HUES48 (cell line): Measurements from ENCODE around the gene UNC5CL.
"Not testable (repeated sequence)": the region's sequence is repeated elsewhere in the genome, so short reads cannot be mapped to it uniquely, and the experiment has no call there.

Experiments
- H3K27ac ChIP-seq: one replicate; pipeline ENCODE4 v1.7.0; 2013; ENCODE audit warnings: low read depth, low read length, inconsistent platforms
- H3K27me3 ChIP-seq: 2 replicates; pipeline ENCODE4 v1.6.1; 2013; ENCODE audit warnings: mild to moderate bottlenecking, low read length; ENCODE audit not compliant: control insufficient read depth, insufficient read depth
- H3K36me3 ChIP-seq: 2 replicates; pipeline ENCODE4 v1.6.1; 2013; ENCODE audit warnings: low read length; ENCODE audit not compliant: control insufficient read depth, insufficient read depth
- H3K4me1 ChIP-seq: 2 replicates; pipeline ENCODE4 v1.6.1; 2013; ENCODE audit warnings: mild to moderate bottlenecking, low read length; ENCODE audit not compliant: control insufficient read depth, insufficient read depth
- H3K4me3 ChIP-seq: 2 replicates; pipeline ENCODE4 v1.5.1; 2013; ENCODE audit warnings: mild to moderate bottlenecking, low read depth, low read length
- H3K9ac ChIP-seq: 2 replicates; pipeline ENCODE4 v1.6.1; 2013; ENCODE audit warnings: mild to moderate bottlenecking, low read depth, low read length, moderate library complexity
- H3K9me3 ChIP-seq: 2 replicates; pipeline ENCODE4 v1.6.1; 2013; ENCODE audit warnings: low read length; ENCODE audit not compliant: control insufficient read depth, insufficient read depth

Gene UNC5CL

GRCh38 chr6:41022294-41022693, 16.7 kb downstream of the UNC5CL start:
- peaks cover 8% of the 10 kb centered on the region for H3K4me1 ChIP-seq

DNA sequence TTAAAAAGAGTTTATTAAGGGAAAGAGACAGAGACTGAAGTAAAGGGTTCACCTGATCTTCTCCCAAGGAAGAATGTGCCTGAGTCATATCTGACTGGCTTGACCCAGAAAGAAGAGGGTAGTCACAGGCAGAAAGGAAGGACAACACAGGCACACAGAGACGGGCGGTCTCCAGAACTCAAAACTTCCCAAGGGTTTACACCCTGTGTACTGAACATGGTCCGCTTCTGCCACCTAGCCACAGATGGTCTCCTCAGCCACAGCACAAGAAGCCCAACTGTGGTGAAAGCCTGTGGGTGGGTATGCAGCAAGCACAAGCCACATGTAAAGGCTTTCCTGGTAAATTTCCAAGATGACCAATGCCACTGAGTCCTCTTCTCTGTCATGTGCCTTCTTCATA, 17.2 kb downstream of the UNC5CL start:
- Histone ChIP-seq H3K4me1 (peaks cover 3% of the 10 kb centered on the region; the same call in 1 of the 2 replicates), H3K27me3 (no peaks in the 10 kb centered on the region), H3K4me3 (no peak overlapping the region), H3K27ac (no peak overlapping the region), H3K36me3 (no peaks in the 10 kb centered on the region), H3K9me3 (no peaks in the 10 kb centered on the region), H3K9ac (no peak overlapping the region)

More at GRCh38 chr6:41022294-41022693, 16.7 kb downstream of the UNC5CL start:
- Histone ChIP-seq H3K9ac (no peak overlapping the region), H3K27me3 (no peaks in the 10 kb centered on the region), H3K9me3 (no peaks in the 10 kb centered on the region), H3K27ac (no peak overlapping the region), H3K36me3 (no peaks in the 10 kb centered on the region), H3K4me3 (no peak overlapping the region)

DNA sequence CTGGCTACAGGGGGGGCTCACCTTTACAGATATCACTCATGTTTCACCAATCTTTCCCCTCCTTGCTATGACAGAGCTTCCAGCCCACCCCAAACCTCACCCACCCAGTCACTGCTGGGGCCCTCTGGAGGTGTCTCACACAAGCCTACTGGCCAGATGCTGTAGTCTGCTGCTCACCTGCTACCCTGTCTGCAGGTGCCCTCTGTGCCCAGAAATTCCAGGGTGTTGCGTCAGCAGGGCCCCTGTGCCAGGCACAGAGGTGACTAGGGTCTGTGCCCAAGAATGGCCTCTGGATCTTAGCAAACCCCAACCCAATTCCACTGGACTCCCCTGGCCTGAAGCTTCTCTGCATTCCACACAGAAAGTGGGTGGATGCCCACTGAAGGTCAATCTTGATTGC, 21.4 kb downstream of the UNC5CL start:
- Histone ChIP-seq H3K27me3 (no peaks in the 10 kb centered on the region), H3K9ac (no peak overlapping the region), H3K36me3 (no peaks in the 10 kb centered on the region), H3K4me3 (no peak overlapping the region), H3K9me3 (no peaks in the 10 kb centered on the region), H3K4me1 (no peaks in the 10 kb centered on the region), H3K27ac (no peak overlapping the region)

DNA sequence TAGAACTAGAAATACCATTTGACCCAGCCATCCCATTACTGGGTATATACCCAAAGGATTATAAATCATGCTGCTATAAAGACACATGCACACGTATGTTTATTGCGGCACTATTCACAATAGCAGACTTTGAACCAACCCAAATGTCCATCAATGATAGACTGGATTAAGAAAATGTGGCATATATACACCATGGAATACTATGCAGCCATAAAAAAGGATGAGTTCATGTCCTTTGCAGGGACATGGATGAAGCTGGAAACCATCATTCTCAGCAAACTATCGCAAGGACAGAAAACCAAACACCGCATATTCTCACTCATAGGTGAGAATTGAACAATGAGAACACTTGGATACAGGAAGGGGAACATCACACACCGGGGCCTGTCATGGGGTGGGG, 23.2 kb downstream of the UNC5CL start:
- H3K4me1 ChIP-seq, H3K4me3 ChIP-seq, H3K27me3 ChIP-seq, H3K9me3 ChIP-seq, H3K9ac ChIP-seq, H3K36me3 ChIP-seq, H3K27ac ChIP-seq: not testable (repeated sequence)

DNA sequence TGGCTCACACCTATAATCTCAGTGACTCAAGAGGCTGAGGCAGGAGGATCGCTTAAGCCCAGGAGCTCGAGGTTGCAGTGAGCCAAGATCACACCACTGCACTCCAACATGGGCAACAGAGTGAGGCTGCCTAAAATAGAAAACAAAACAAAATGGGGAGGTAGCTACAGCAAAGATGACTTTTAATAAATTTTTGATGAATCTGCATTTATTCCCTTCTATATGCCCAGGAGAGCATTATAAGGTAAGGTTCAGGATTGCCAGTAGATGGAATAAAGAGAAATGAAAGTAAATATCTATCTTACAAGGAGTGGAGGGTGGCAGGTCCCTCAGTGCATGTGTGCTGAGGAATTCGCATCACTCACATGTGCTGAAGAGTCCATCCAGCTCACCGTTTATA, 24.2 kb downstream of the UNC5CL start:
- no peaks in the 10 kb centered on the region for H3K9me3 ChIP-seq
- H3K36me3 ChIP-seq, result no peaks in the 10 kb centered on the region
- H3K4me1 ChIP-seq, result no peaks in the 10 kb centered on the region
- H3K4me3 ChIP-seq, result no peak overlapping the region
- H3K27ac ChIP-seq, result no peak overlapping the region
- no peaks in the 10 kb centered on the region for H3K27me3 ChIP-seq
- no peak overlapping the region for H3K9ac ChIP-seq

DNA sequence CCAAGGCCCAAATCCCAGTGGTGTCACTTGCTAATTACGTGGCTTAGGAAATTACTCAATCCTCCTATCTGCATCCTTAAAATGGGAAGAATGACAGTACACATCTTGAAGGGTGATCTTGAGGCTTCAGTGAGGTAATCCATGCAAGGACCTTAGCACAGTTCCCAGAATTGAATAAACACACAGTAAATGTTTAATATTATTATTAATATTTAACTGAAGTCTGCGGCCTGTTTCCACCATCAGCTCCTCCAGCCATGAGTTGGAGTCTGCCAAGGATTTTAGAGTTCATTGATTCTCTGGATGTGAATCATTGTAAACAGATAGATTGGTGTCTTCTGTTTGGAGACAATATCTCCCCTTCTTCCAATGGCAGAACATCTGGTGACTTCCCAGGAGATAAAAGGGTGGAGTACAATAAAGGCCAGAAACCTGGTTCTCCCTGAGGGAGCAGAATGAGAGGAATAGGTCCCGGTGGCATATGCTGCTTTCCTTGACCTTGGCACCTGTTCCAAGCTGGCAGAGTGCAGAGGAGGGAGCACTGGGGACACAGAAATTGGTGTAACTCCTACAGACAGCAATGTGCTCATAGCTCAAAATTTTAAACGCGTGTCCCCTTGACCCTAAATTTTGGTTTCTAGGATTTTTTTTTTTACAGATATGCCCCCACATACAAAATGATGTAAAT, 25.4 kb downstream of the UNC5CL start:
- no peak overlapping the region for H3K9ac ChIP-seq
- no peak overlapping the region for H3K27ac ChIP-seq
- no peak overlapping the region for H3K4me3 ChIP-seq
- no peaks in the 10 kb centered on the region for H3K36me3 ChIP-seq
- no peaks in the 10 kb centered on the region for H3K4me1 ChIP-seq
- H3K27me3 ChIP-seq, result no peaks in the 10 kb centered on the region
- no peaks in the 10 kb centered on the region for H3K9me3 ChIP-seq

- Histone ChIP-seq H3K9me3 (no peaks in the 10 kb centered on the region), H3K27ac (no peak overlapping the region), H3K4me3 (no peak overlapping the region), H3K4me1 (no peaks in the 10 kb centered on the region), H3K36me3 (no peaks in the 10 kb centered on the region), H3K9ac (no peak overlapping the region), H3K27me3 (no peaks in the 10 kb centered on the region)
Measured at GRCh38 chr6:41011673-41012072, 27.3 kb downstream of the UNC5CL start.

DNA sequence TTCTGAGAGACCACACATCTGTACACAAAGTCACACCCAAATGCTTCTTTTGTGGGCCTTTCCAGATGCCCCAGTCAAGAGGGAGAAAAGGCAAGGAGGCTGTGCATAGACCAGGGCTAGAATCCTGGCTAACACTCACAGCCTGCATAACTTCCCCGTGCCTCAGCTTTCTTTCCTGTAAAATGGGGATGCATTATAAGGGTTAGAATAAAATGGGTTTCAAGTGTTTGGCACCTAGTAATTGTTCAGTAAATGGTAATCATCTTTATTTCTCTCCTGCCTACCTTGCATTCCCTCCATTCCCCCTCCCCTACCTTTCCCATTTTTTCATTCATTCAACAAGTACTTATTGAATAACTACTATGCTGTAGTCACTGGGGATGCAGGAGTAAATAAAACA, 29.4 kb downstream of the UNC5CL start:
- Histone ChIP-seq H3K4me3 (no peak overlapping the region), H3K36me3 (no peaks in the 10 kb centered on the region), H3K9ac (no peak overlapping the region), H3K4me1 (no peaks in the 10 kb centered on the region), H3K27ac (no peak overlapping the region), H3K9me3 (no peaks in the 10 kb centered on the region), H3K27me3 (no peaks in the 10 kb centered on the region)

GRCh38 chr6:41008011-41008410, 31.0 kb downstream of the UNC5CL start:
- Histone ChIP-seq H3K9me3 (no peaks in the 10 kb centered on the region), H3K4me3 (no peak overlapping the region), H3K4me1 (no peaks in the 10 kb centered on the region), H3K36me3 (no peaks in the 10 kb centered on the region), H3K27me3 (no peaks in the 10 kb centered on the region), H3K27ac (no peak overlapping the region), H3K9ac (no peak overlapping the region)

DNA sequence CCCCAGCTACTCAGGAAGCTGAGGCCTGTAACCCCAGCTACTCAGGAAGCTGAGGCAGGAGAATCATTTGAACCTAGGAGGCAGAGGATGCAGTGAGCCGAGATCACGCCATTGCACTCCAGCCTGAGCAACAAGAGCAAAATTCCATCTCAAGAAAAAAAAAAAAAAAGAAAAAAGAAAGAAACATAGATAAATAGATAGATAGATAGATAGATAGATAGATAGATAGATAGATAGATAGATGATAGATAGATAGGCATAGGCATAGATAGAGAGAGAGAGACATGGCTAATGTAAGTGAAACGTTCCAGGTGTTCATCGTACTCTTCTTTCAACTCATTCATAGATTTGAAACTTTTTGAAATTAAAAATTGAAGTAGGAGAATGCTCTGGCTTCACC, 32.0 kb downstream of the UNC5CL start:
- H3K27me3 ChIP-seq, H3K4me1 ChIP-seq, H3K36me3 ChIP-seq, H3K9me3 ChIP-seq, H3K27ac ChIP-seq, H3K9ac ChIP-seq, H3K4me3 ChIP-seq: not testable (repeated sequence)

GRCh38 chr6:41006217-41006616, 32.8 kb downstream of the UNC5CL start:
- H3K27ac ChIP-seq, H3K9me3 ChIP-seq, H3K36me3 ChIP-seq, H3K4me1 ChIP-seq, H3K9ac ChIP-seq, H3K27me3 ChIP-seq, H3K4me3 ChIP-seq: not testable (repeated sequence)

- H3K4me3 ChIP-seq, result no peak overlapping the region
- H3K27me3 ChIP-seq, result no peaks in the 10 kb centered on the region
- H3K27ac ChIP-seq, result no peak overlapping the region
- no peaks in the 10 kb centered on the region for H3K36me3 ChIP-seq
- no peaks in the 10 kb centered on the region for H3K9me3 ChIP-seq
- peaks cover 30% of the 10 kb centered on the region for H3K4me1 ChIP-seq
- H3K9ac ChIP-seq, result no peak overlapping the region
Measured at GRCh38 chr6:41002168-41002567, 36.9 kb downstream of the UNC5CL start.
